NT2/D1 (cell line): ENCODE data around the gene USP46.

Source experiments
- DNase-seq: peaks from one replicate; pipeline ENCODE4 v3.0.0-alpha.2; 2011; ENCODE audit warnings: low read depth, low spot score
- H3K27me3 ChIP-seq: 2 replicates; pipeline ENCODE4 v1.6.0; 2011; ENCODE audit warnings: mild to moderate bottlenecking; ENCODE audit not compliant: insufficient read length, insufficient read depth
- H3K36me3 ChIP-seq: 2 replicates; pipeline ENCODE4 v1.6.1; 2011; ENCODE audit warnings: mild to moderate bottlenecking, low read length, mixed read lengths; ENCODE audit not compliant: insufficient read depth, insufficient read length
- H3K4me1 ChIP-seq: 2 replicates; pipeline ENCODE4 v1.5.1; 2011; ENCODE audit not compliant: insufficient read depth, insufficient read length
- H3K4me3 ChIP-seq: 2 replicates; pipeline ENCODE4 v1.5.1; 2011; ENCODE audit warnings: low read depth; ENCODE audit not compliant: insufficient read length
- H3K9ac ChIP-seq: 2 replicates; pipeline ENCODE4 v1.6.0; 2011; ENCODE audit warnings: low read depth; ENCODE audit not compliant: insufficient read length
- H3K9me3 ChIP-seq: 2 replicates; pipeline ENCODE4 v1.5.1; 2011; ENCODE audit warnings: mild to moderate bottlenecking, low read length; ENCODE audit not compliant: insufficient read depth
- SUZ12 ChIP-seq: IDR thresholded peaks from 2 replicates; pipeline ENCODE4 v1.6.1; 2011; ENCODE audit not compliant: insufficient read length, insufficient read depth; ENCODE audit errors: extremely low read depth
- YY1 ChIP-seq: IDR thresholded peaks from 2 replicates; pipeline ENCODE4 v1.6.1; 2011; ENCODE audit not compliant: insufficient read length, insufficient read depth
- ZNF274 ChIP-seq: IDR thresholded peaks from 2 replicates; pipeline ENCODE4 v1.6.1; 2011; ENCODE audit warnings: mild to moderate bottlenecking, low read depth, low read length

The USP46 gene

DNA sequence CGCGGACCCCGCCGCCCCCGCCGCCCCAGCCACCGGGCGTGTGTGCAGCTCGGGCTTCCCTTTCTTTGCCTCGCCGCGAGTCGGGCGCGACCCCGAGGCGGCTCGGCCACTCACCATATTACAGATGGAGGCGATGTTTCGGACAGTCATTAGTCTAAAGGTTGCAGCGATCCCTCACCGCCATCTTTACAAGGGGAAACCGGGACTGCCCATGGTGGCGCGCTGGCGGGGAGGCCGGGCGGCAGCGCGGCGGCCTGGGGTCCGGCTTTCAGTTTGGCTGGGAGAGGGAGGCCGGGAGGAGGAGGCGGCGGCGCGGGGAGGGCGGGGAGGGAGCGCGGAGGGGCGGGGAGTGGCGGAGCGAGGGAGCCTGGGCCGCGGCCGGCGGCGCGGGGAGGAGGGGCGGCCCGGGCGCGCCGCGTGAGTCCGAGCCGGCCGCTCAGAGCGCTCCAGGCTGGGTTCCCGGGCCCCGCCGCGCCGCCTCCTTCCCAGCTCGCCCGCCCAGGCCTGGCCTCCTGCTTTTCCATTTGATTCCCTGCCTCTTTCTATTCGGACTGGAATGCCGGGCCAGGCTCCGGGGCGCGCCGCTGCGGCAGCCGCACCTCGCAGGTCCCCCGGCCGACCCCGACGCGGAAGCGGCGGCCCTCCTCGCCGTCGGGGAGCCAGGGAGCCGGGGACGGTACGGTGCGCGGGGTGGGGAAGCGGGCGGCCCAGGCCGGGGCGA lies at the start of gene USP46:
Gene USP46, minus strand, starts transcription at position 301 of the 721 bp plus-strand sequence. Its CDS starts 151 bp downstream, at position 150.
- no peak for TF ChIP-seq YY1
- no peak for TF ChIP-seq SUZ12
- TF ChIP-seq ZNF274 = no peak
- DNase-seq = no peak
- Histone ChIP-seq H3K9ac (peak within 1 kb of the TSS; percentile 76), H3K4me1 (peaks cover 3% of the 10 kb centered on the region), H3K27me3 (peaks cover 9% of the 10 kb centered on the region), H3K36me3 (peaks cover 17% of the 10 kb centered on the region), H3K4me3 (peak within 1 kb of the TSS; percentile 68), H3K9me3 (peaks cover 22% of the 10 kb centered on the region)

GRCh38 chr4:52704661-52705060 lies 45.6 kb upstream of the USP46 start:
- H3K4me1 ChIP-seq = no peaks in the 10 kb centered on the region
- no peaks in the 10 kb centered on the region for H3K36me3 ChIP-seq
- no peak for DNase-seq
- no peaks in the 10 kb centered on the region for H3K9me3 ChIP-seq
- H3K27me3 ChIP-seq = no peaks in the 10 kb centered on the region
- no peak overlapping the region for H3K4me3 ChIP-seq
- H3K9ac ChIP-seq = no peak overlapping the region
- TF ChIP-seq ZNF274 (no peak), YY1 (no peak), SUZ12 (no peak)

DNA sequence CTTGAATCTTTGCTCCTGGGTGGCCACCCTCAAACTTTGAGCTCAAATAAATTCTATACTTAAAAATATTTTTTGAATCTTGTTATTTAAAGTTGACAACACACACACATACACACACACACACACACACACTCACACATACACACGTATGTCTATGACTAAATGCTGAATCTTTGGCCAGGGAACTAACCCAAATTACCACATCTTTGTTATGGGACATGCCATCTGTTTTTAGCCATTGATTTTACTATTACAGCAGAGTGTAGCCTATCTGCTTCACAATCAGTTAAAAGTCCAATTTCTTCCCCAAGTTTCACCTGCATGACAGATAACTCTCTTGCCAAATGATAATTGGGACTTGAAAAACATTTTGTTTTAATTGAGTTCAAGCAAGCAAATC lies 45.0 kb upstream of the USP46 start:
- H3K4me3 ChIP-seq = no peak overlapping the region
- no peaks in the 10 kb centered on the region for H3K9me3 ChIP-seq
- DNase-seq = no peak
- H3K27me3 ChIP-seq = no peaks in the 10 kb centered on the region
- no peak overlapping the region for H3K9ac ChIP-seq
- no peaks in the 10 kb centered on the region for H3K4me1 ChIP-seq
- TF ChIP-seq YY1 (no peak), SUZ12 (no peak), ZNF274 (no peak)
- H3K36me3 ChIP-seq = no peaks in the 10 kb centered on the region

GRCh38 chr4:52701207-52701606 lies 42.1 kb upstream of the USP46 start:
- no peak overlapping the region for H3K4me3 ChIP-seq
- TF ChIP-seq SUZ12 = no peak
- TF ChIP-seq ZNF274 = no peak
- TF ChIP-seq YY1 = no peak
- H3K36me3 ChIP-seq = no peaks in the 10 kb centered on the region
- no peak overlapping the region for H3K9ac ChIP-seq
- no peaks in the 10 kb centered on the region for H3K27me3 ChIP-seq
- no peaks in the 10 kb centered on the region for H3K9me3 ChIP-seq
- no peak for DNase-seq
- no peaks in the 10 kb centered on the region for H3K4me1 ChIP-seq

DNA sequence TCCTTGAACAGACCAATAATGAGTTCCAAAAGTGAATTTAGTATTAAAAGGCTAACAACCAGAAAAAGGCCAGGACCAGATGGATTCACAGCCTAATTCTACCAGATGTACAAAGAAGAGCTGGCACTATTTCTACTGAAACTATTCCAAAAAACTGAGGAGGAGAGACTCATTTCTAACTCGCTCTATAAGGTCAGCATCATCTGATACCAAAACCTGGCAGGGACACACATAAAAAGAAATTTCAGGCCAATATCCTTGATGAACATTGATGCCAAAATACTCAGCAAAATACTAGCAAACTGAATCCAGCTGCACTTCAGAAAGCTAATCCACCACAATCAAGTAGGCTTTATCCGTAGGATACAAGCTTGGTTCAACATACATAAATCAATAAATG lies 35.8 kb upstream of the USP46 start:
- Histone ChIP-seq H3K36me3 (no peaks in the 10 kb centered on the region), H3K4me3 (no peak overlapping the region)
- TF ChIP-seq SUZ12 (no peak), ZNF274 (no peak), YY1 (no peak)

GRCh38 chr4:52693492-52693891 lies 34.4 kb upstream of the USP46 start:
- TF ChIP-seq ZNF274 (no peak), YY1 (no peak), SUZ12 (no peak)

More for the DNA sequence above, 35.8 kb upstream of the USP46 start:
- no peak overlapping the region for H3K9ac ChIP-seq
- no peaks in the 10 kb centered on the region for H3K4me1 ChIP-seq
- no peak for DNase-seq
- no peaks in the 10 kb centered on the region for H3K9me3 ChIP-seq
- H3K27me3 ChIP-seq = no peaks in the 10 kb centered on the region

GRCh38 chr4:52689096-52689495 lies 30.0 kb upstream of the USP46 start:
- H3K4me1 ChIP-seq = no peaks in the 10 kb centered on the region
- H3K9me3 ChIP-seq = no peaks in the 10 kb centered on the region
- no peaks in the 10 kb centered on the region for H3K27me3 ChIP-seq
- no peak overlapping the region for H3K9ac ChIP-seq
- H3K4me3 ChIP-seq = no peak overlapping the region
- H3K36me3 ChIP-seq = no peaks in the 10 kb centered on the region
- TF ChIP-seq ZNF274 = no peak
- TF ChIP-seq YY1 = no peak
- TF ChIP-seq SUZ12 = no peak
- DNase-seq = no peak

More at GRCh38 chr4:52693492-52693891, 34.4 kb upstream of the USP46 start:
- no peak for DNase-seq
- Histone ChIP-seq H3K9ac (no peak overlapping the region), H3K4me1 (no peaks in the 10 kb centered on the region), H3K36me3 (no peaks in the 10 kb centered on the region), H3K27me3 (no peaks in the 10 kb centered on the region), H3K4me3 (no peak overlapping the region), H3K9me3 (no peaks in the 10 kb centered on the region)

DNA sequence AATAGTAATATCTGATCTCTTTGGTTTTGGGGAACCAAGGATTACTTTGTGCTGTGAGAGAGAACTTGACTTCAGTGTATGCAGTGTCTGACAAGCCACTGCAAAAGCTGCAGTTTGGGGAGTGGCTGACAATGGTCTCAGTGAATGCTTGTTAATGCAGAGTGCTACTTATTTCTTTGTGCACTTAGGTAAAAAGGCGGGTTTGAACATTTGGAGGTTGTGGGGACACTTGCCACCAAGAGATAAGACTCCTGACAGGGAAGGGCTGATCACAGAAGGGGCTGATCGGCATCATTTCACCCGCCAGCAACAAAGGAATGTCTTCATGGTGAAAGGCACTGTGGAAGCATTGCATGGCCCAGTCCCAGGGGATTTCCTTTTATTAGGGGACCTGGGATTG lies 28.6 kb upstream of the USP46 start:
- no peaks in the 10 kb centered on the region for H3K4me1 ChIP-seq
- TF ChIP-seq YY1 = no peak
- TF ChIP-seq SUZ12 = no peak
- no peak for TF ChIP-seq ZNF274
- H3K27me3 ChIP-seq = no peaks in the 10 kb centered on the region
- no peak for DNase-seq
- no peak overlapping the region for H3K4me3 ChIP-seq
- no peak overlapping the region for H3K9ac ChIP-seq
- H3K9me3 ChIP-seq = no peaks in the 10 kb centered on the region
- no peaks in the 10 kb centered on the region for H3K36me3 ChIP-seq
